GM18868 (cell line): Measurements from ENCODE around the gene SELENOS.
A peak's percentile ranks its signal among the peaks of the same experiment; 100 is the strongest.

Experiments used
- ATAC-seq: cut with Tn5 transposase; IDR thresholded peaks from one replicate; pipeline ENCODE4 v1.9.1; 2021; ENCODE audit warnings: mild to moderate bottlenecking, moderate library complexity; ENCODE audit not compliant: unreplicated experiment

Gene SELENOS

GRCh38 chr15:101251830-101252820 is 25.2 kb downstream of the SELENOS start, which contains the start of gene CHSY1:
Gene CHSY1 (minus strand): TSS chr15:101252048. CDS start chr15:101251456, 592 bp downstream.
- peak; percentile 73 for ATAC-seq

GRCh38 chr15:101250873-101251829 is 26.1 kb downstream of the SELENOS start:
- ATAC-seq = peak; percentile 30

- ATAC-seq = no peak
Observed at GRCh38 chr15:101250341-101250831, 26.9 kb downstream of the SELENOS start.

- no peak for ATAC-seq
Observed at GRCh38 chr15:101248274-101248673, 29.0 kb downstream of the SELENOS start.

- ATAC-seq = no peak
Observed at GRCh38 chr15:101246824-101247745, 30.2 kb downstream of the SELENOS start.

- no peak for ATAC-seq
Observed at GRCh38 chr15:101246391-101246790, 30.9 kb downstream of the SELENOS start.

GRCh38 chr15:101244889-101245668 is 32.2 kb downstream of the SELENOS start:
- ATAC-seq = no peak

GRCh38 chr15:101244036-101244781 is 33.1 kb downstream of the SELENOS start:
- no peak for ATAC-seq

GRCh38 chr15:101243420-101243819 is 33.9 kb downstream of the SELENOS start:
- ATAC-seq = no peak

GRCh38 chr15:101242999-101243336 is 34.3 kb downstream of the SELENOS start:
- ATAC-seq = no peak

- ATAC-seq = peak; percentile 75
Observed at GRCh38 chr15:101242160-101242998, 34.9 kb downstream of the SELENOS start.

- ATAC-seq = no peak
Observed at GRCh38 chr15:101240358-101240757, 36.9 kb downstream of the SELENOS start.

GRCh38 chr15:101239724-101240136 is 37.6 kb downstream of the SELENOS start:
- no peak for ATAC-seq

- no peak for ATAC-seq
Observed at GRCh38 chr15:101237251-101237650, 40.0 kb downstream of the SELENOS start.

- ATAC-seq = no peak
Observed at GRCh38 chr15:101233651-101234280, 43.5 kb downstream of the SELENOS start.

- no peak for ATAC-seq
Observed at GRCh38 chr15:101232677-101233076, 44.6 kb downstream of the SELENOS start.

GRCh38 chr15:101228313-101228712 is 49.0 kb downstream of the SELENOS start:
- ATAC-seq = no peak
